ENCODE results near the gene NPB. TPM values are rescaled to one million over a fixed set of nuclear protein-coding genes. Genes with fewer than 3 reads are reported as not detected.

The NPB gene
- total and polyA plus RNA-seq, 4 donors: 1.1 to 4.4 (median 3.0) TPM

DNA sequence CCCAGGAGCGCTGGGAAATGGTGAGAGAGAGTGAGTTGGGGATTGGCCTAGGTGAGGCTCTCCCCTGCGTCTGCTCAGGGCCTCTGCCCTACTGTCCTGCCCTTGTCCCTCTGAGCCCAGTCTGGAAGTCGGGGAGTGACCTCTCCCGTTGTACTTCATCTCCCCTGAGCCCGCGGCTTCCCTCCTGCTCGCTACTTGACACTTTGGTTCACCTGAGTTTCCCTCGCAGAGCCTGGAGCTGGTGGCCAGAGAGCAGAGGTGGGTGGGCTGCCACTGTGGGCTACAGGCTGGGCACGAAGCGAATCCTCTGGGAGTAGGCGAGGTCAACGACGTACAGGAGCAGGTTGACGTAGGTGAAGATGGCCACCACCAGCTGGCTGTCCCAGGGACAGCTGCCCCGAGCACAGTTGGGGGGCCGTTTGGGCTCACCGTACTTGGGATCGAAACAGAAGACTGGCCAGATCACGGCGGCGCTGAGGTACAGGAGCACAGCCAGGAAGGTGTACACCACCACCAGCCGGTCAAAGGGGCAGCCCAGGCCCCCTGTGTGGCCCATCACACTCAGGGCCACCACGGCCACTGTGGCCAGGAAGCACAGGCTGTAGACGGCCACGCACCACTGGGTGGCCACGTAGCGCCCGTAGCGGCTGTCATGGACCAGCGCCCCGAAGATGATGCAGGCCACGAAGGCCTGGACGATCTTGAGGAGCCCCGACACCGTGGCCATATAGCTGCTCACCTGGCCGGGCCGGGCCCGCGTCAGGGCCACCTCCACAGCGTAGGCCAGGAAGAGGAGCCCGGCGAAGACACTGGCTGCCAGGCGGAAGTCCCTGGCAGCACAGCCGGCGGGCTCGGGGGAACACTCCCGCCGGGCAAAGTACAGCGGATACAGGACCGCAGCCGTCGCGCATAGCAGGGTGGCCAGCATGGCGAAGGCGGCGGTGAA is 38.8 kb downstream of the NPB start:
- Histone ChIP-seq H3K9me3 (ENCODE audit: control insufficient read depth, insufficient read depth, low read length) (no peaks in the 10 kb centered on the region), H3K27me3 (ENCODE audit: control insufficient read depth, insufficient read depth, low read length) (peaks cover 2% of the 10 kb centered on the region), H3K36me3 (ENCODE audit: control insufficient read depth, insufficient read depth, low read length) (peaks cover 4% of the 10 kb centered on the region), H3K27ac (ENCODE audit: low read depth, low read length) (no peak overlapping the region), H3K4me3 (ENCODE audit: low read depth, low read length) (no peak overlapping the region), H3K4me1 (ENCODE audit: control insufficient read depth, insufficient read depth, low read length) (peaks cover 50% of the 10 kb centered on the region)
- no peak for DNase-seq (ENCODE audit: low read depth in 4 of 6, low spot score in 6 of 6)
- 91% methylated on average over 56 of the region's 56 CpGs for WGBS (ENCODE audit: insufficient coverage)

GRCh38 chr17:81941484-81942166 is 39.6 kb downstream of the NPB start:
- 42% methylated on average over 25 of the region's 30 CpGs for WGBS (ENCODE audit: insufficient coverage)
- Histone ChIP-seq H3K9me3 (ENCODE audit: control insufficient read depth, insufficient read depth, low read length) (no peaks in the 10 kb centered on the region), H3K36me3 (ENCODE audit: control insufficient read depth, insufficient read depth, low read length) (peaks cover 3% of the 10 kb centered on the region), H3K27ac (ENCODE audit: low read depth, low read length) (no peak overlapping the region), H3K27me3 (ENCODE audit: control insufficient read depth, insufficient read depth, low read length) (peaks cover 2% of the 10 kb centered on the region), H3K4me1 (ENCODE audit: control insufficient read depth, insufficient read depth, low read length) (peaks cover 42% of the 10 kb centered on the region), H3K4me3 (ENCODE audit: low read depth, low read length) (peak overlapping the region; percentile 5)
- peak in 1 of 6 donors; percentile 45 for DNase-seq (ENCODE audit: low read depth in 4 of 6, low spot score in 6 of 6)

DNA sequence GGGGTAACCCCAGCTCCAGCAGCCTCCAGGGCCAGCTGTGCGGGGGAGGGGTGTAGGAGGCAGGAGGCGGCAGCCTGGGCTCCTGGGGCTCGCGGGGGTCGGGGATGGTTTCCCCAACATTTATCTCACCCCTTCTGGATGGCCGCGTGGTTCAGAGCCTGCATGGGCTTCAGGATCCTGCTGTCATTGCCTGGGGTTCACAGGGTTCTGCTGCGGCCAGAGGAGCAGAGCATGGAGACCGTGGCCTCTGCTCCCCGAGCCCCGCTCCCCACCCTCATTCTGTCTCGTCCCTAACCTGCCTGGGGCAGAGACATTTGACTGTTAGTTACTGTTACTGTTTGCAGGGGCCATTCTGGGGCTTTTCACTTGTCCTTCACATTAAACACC is 40.1 kb downstream of the NPB start:
- H3K4me1 ChIP-seq (ENCODE audit: control insufficient read depth, insufficient read depth, low read length): peaks cover 38% of the 10 kb centered on the region
- H3K36me3 ChIP-seq (ENCODE audit: control insufficient read depth, insufficient read depth, low read length): peaks cover 3% of the 10 kb centered on the region
- no peak for DNase-seq (ENCODE audit: low read depth in 4 of 6, low spot score in 6 of 6)
- H3K27ac ChIP-seq (ENCODE audit: low read depth, low read length): no peak overlapping the region
- peak overlapping the region; percentile 5 for H3K4me3 ChIP-seq (ENCODE audit: low read depth, low read length)
- 37% methylated on average over 5 of the region's 12 CpGs for WGBS (ENCODE audit: insufficient coverage)
- H3K9me3 ChIP-seq (ENCODE audit: control insufficient read depth, insufficient read depth, low read length): no peaks in the 10 kb centered on the region
- peaks cover 2% of the 10 kb centered on the region for H3K27me3 ChIP-seq (ENCODE audit: control insufficient read depth, insufficient read depth, low read length)

GRCh38 chr17:81944858-81945257 is 42.8 kb downstream of the NPB start:
- H3K9me3 ChIP-seq (ENCODE audit: control insufficient read depth, insufficient read depth, low read length): no peaks in the 10 kb centered on the region
- peaks cover 2% of the 10 kb centered on the region for H3K27me3 ChIP-seq (ENCODE audit: control insufficient read depth, insufficient read depth, low read length)
- DNase-seq (ENCODE audit: low read depth in 4 of 6, low spot score in 6 of 6): no peak
- H3K4me3 ChIP-seq (ENCODE audit: low read depth, low read length): no peak overlapping the region
- WGBS (ENCODE audit: insufficient coverage): 72% methylated on average over 5 of the region's 9 CpGs
- H3K36me3 ChIP-seq (ENCODE audit: control insufficient read depth, insufficient read depth, low read length): peaks cover 9% of the 10 kb centered on the region
- H3K4me1 ChIP-seq (ENCODE audit: control insufficient read depth, insufficient read depth, low read length): peaks cover 19% of the 10 kb centered on the region
- H3K27ac ChIP-seq (ENCODE audit: low read depth, low read length): no peak overlapping the region

DNA sequence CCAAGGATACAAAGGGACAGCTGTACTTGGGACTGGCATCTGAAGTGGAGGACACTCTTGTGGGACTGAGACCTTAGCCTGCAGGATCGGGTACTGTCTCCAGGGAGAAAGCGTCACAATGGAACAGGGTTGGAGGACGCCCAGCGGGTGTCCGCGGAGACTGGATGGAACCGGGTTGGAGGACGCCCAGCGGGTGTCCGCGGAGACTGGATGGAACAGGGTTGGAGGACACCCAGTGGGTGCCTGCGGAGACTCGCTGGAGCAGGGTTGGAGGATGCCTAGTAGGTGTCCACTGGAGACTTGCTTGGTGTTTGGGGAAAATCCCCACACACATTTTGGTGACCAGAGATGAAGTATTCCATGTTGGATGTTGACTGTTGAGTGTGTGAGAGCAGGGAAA is 45.2 kb downstream of the NPB start, which contains the start of gene MYADML2:
TSS of gene MYADML2 (minus strand) at position 45 of the 400 bp plus-strand sequence. CDS start 5,492 bp downstream, outside the sequence.
- Histone ChIP-seq H3K9me3 (ENCODE audit: control insufficient read depth, insufficient read depth, low read length) (no peaks in the 10 kb centered on the region), H3K4me1 (ENCODE audit: control insufficient read depth, insufficient read depth, low read length) (peaks cover under 1% of the 10 kb centered on the region), H3K36me3 (ENCODE audit: control insufficient read depth, insufficient read depth, low read length) (peaks cover 6% of the 10 kb centered on the region), H3K4me3 (ENCODE audit: low read depth, low read length) (no peak within 1 kb of the TSS), H3K27ac (ENCODE audit: low read depth, low read length) (no peak within 1 kb of the TSS), H3K27me3 (ENCODE audit: control insufficient read depth, insufficient read depth, low read length) (no peaks in the 10 kb centered on the region)
- 82% methylated on average over 10 of the region's 13 CpGs for WGBS (ENCODE audit: insufficient coverage)
- no peak for DNase-seq (ENCODE audit: low read depth in 4 of 6, low spot score in 6 of 6)

DNA sequence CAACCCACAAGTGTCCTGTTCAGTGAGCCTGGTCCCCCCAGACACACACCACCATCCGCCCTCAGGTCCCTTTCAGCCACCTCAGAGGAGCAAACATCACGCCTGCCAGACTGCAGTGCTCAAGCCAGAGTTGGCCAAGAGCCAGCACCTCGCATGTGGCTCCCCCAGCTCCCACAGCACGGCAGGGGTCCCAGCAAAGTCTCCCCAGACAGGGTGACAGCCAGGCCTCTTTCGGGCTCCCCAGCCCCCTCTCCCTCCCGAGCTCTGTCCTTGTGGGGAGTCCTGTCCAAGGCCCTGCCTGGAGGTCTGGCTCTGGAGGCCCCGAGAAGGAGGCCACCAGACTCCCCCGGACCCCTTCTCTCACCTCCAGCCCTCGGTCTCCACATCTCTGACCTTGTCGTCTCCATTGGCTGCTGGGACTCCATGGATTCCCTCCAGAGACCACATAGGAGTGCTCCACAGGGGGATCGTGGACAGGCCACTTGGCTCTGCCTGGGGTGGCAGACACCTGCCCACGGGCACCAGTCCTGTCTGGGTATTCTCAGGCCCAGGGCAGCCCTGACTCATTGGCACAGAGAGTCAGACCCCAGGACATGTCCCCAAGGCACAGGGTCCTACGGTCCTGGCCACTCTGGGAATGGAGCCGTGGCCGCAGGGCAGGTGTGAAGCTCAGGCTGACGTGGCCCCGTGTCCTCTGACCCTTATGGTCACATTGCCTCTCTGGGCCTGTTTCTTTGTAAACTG is 46.8 kb downstream of the NPB start:
- Histone ChIP-seq H3K27ac (ENCODE audit: low read depth, low read length) (no peak overlapping the region), H3K36me3 (ENCODE audit: control insufficient read depth, insufficient read depth, low read length) (peaks cover 8% of the 10 kb centered on the region), H3K27me3 (ENCODE audit: control insufficient read depth, insufficient read depth, low read length) (no peaks in the 10 kb centered on the region), H3K9me3 (ENCODE audit: control insufficient read depth, insufficient read depth, low read length) (no peaks in the 10 kb centered on the region), H3K4me1 (ENCODE audit: control insufficient read depth, insufficient read depth, low read length) (peaks cover 2% of the 10 kb centered on the region), H3K4me3 (ENCODE audit: low read depth, low read length) (no peak overlapping the region)
- DNase-seq (ENCODE audit: low read depth in 4 of 6, low spot score in 6 of 6): no peak
- 76% methylated on average over 15 of the region's 17 CpGs for WGBS (ENCODE audit: insufficient coverage)

DNA sequence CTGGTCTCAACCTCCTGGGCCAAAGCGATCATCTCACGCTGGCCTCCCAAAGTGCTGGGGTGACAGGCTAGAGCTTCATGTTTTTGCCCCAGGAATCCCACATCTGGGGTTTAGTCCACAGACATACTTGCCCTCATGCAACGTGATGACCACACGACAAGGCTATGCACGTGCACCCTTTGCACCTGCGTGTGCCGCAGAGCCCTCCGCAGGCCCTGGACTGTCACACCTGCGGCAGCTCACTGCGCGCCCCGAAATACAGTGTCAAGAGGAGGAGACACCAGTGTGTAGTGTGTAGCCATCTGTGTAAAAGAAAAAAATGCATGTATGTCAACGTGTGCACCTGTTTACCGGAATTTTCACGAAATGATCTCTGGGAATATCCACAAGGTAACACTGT is 48.5 kb downstream of the NPB start:
- DNase-seq (ENCODE audit: low read depth in 4 of 6, low spot score in 6 of 6): no peak
- Histone ChIP-seq H3K4me3 (ENCODE audit: low read depth, low read length) (no peak overlapping the region), H3K4me1 (ENCODE audit: control insufficient read depth, insufficient read depth, low read length) (peaks cover 2% of the 10 kb centered on the region), H3K36me3 (ENCODE audit: control insufficient read depth, insufficient read depth, low read length) (peaks cover 8% of the 10 kb centered on the region), H3K9me3 (ENCODE audit: control insufficient read depth, insufficient read depth, low read length) (no peaks in the 10 kb centered on the region), H3K27me3 (ENCODE audit: control insufficient read depth, insufficient read depth, low read length) (no peaks in the 10 kb centered on the region), H3K27ac (ENCODE audit: low read depth, low read length) (no peak overlapping the region)
- WGBS (ENCODE audit: insufficient coverage): 90% methylated on average over 15 of the region's 15 CpGs

DNA sequence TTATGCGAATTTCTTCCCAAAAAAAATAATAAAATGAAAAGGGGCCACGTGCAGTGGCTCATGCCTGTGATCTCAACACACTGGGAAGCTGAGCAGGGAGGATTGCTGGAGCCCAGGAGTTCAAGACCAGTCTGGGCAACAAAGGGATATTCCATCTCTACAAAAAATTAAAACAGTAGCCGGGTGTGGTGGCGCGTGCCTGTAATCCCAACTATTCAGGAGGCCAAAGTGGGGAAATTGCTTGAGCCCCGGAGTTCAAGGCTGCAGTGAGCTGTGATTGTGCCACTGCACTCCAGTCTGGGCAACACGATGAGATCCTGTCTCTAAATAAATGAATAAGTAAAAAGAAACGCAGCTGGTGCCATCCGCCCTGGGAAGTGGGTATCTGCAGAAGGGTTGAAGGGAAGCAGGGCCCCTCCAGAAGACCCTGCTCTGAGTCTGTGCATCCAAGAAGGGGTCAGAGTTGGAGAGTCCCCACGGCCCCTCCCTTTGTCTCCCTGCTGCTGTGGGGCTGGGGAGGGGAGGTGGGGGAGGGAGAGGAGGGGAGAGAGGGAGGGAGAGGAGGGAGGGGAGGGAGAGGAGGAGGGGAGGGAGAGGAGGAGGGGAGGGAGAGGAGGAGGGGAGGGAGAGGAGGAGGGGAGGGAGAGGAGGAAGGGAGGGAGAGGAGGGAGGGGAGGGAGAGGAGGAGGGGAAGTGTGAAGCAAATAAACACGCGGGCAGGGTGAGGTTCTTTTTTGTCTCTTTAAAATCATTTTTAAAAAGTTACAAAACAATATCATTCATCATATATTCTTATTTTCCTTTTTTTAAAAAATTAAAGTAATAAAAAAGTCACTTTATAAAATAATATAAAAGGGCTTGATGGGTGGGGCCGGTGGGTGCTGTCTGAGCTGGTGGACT is 50.0 kb downstream of the NPB start:
- peaks cover 2% of the 10 kb centered on the region for H3K4me1 ChIP-seq (ENCODE audit: control insufficient read depth, insufficient read depth, low read length)

More for the DNA sequence above, 50.0 kb downstream of the NPB start:
- Histone ChIP-seq H3K36me3 (ENCODE audit: control insufficient read depth, insufficient read depth, low read length) (peaks cover 12% of the 10 kb centered on the region), H3K9me3 (ENCODE audit: control insufficient read depth, insufficient read depth, low read length) (no peaks in the 10 kb centered on the region), H3K27ac (ENCODE audit: low read depth, low read length) (no peak overlapping the region), H3K4me3 (ENCODE audit: low read depth, low read length) (no peak overlapping the region), H3K27me3 (ENCODE audit: control insufficient read depth, insufficient read depth, low read length) (no peaks in the 10 kb centered on the region)
- 54% methylated on average over 6 of the region's 13 CpGs for WGBS (ENCODE audit: insufficient coverage)
- no peak for DNase-seq (ENCODE audit: low read depth in 4 of 6, low spot score in 6 of 6)
